ENCODE results near the gene EHMT1.

EHMT1 gene

GRCh38 chr9:137648396-137648795 is 29.6 kb downstream of the EHMT1 start:
- DNase-seq, result no peak

GRCh38 chr9:137649553-137649952 is 30.7 kb downstream of the EHMT1 start:
- DNase-seq, result no peak

- no peak for DNase-seq
These were observed 31.5 kb downstream of the EHMT1 start for GRCh38 chr9:137650259-137650658.

DNA sequence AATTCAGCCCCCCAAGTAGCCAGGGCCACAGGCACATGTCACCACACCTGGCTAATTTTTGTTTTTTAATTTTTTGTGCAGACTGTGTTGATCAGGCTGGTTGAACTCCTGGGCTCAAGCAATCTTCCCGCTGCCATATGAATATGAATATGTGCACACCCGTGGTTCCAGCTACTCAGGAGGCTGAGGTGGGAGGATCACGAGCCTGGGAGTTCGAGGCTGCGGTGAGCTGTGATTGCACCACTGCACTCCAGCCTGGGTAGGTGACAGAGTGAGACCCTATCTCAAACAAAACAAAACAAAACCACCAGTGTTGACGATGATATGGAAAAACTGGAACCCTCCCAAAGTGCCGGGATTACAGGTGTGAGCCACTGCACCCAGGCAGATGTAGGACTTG is 32.0 kb downstream of the EHMT1 start:
- no peak for DNase-seq

DNA sequence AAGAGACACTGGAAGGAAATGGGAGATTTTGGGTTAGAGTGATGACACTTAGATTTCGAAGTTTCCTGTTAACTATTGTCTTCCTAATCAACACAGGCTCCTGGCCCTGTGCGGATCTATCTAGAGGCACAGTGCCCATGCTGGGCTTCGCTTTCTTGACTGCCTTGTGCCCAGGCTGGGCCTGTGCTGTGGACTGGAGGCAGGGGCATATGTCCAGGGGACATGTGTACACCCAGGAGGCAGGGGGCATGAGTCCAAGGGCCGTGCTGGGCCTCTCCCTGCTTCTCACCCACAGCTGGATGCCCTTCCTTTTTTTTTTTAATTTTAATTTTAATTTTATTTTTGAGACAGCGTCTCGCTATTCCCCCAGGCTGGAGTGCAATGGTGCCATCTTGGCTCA is 37.6 kb downstream of the EHMT1 start:
- no peak for DNase-seq

GRCh38 chr9:137657606-137658005 is 38.8 kb downstream of the EHMT1 start:
- DNase-seq, result no peak

GRCh38 chr9:137658781-137659180 is 40.0 kb downstream of the EHMT1 start:
- DNase-seq, result no peak

GRCh38 chr9:137660144-137660543 is 41.3 kb downstream of the EHMT1 start:
- DNase-seq, result no peak

DNA sequence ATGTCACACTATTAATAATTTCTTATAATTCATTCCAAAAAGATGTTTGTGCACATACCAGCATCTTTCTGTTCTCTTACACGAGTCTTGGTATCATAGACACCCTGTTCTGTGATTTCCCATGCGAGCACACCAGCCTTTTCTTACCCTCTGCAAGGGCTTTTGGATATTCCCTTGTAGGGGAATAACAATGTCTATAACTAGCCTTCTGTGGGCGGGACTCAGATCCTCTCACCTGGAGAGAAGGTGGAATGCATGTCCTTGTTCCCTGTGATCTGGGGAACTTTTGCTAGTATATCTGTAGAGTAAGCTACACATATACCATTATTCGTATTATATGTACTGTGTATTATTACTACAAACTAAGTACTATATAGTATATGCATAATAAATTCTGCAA is 44.8 kb downstream of the EHMT1 start:
- DNase-seq, result no peak

DNA sequence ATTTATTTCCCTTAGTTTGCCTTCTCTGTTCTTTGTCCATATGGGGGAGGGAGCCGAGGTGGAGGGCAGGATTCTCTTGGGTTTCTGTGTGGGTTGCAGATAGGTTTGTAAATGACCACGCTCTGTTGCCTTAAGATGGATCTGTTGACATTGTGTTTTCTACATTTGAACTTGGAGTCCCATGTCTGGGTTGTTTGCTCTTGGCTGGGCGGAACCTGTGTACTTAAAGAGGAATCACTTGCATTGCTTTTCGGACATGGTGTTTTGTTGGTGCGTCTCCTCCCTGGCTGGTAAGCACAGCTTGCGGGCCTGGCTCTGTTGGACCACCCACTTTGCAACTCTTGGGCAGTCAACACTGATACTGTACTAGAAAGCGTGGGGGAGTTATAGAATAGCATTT is 45.9 kb downstream of the EHMT1 start:
- no peak for DNase-seq

DNA sequence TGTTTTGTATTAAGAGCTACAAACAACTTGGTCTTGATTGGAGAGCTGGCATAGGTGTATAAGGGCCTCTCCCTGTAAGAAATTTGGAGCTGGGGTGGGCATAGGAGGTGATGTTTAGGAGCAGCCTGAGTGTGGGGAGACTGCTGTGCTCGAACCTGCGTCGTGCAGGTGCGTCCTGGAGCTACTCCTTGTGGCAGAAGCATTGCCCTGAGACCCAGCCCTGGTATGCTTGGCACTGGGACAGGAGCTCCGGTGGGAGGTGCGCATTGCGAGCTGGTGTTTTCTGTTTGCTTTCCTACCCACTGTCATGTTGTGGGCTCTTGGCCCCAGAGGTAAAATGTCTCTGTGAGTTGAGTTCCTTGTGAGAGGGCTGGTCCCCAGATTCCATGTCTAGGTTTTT is 46.4 kb downstream of the EHMT1 start:
- DNase-seq, result no peak

GRCh38 chr9:137665697-137666512 is 47.1 kb downstream of the EHMT1 start:
- no peak for DNase-seq

DNA sequence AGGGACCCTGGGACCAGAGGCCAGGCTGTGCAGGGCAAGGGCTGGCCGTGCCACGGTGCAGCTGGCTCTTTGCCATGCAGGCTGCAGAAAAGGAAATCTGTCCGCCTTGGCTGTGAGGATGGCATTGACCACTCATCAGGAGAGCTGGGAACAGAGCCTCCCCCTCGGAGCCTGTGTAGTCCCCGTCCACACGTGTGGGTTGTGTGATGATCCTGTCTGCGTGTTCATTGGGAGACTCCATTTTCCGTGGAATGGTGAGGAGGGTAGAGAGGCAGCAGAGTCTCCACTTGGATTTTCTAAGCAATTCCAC is 47.7 kb downstream of the EHMT1 start:
- DNase-seq, result no peak

GRCh38 chr9:137666955-137667670 is 48.3 kb downstream of the EHMT1 start:
- DNase-seq, result peak; percentile 73

GRCh38 chr9:137668203-137668602 is 49.4 kb downstream of the EHMT1 start:
- DNase-seq, result no peak

DNA sequence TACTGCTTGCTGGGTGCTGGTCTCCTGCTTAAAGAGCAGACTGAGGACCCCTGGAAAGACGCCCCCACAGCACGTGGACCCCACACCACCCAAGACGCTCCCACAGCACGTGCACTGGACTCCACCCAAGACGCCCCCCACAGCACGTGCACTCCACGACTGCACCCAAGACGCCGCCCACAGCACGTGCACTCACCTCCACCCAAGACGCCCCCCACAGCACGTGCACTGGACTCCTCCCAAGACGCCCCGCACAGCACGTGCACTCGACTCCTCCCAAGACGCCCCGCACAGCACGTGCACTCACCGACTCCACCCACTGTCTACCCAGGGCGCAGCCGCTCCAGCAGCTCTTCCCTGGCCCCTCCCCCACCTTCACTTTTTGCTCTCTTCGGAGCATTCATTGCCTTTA is 50.5 kb downstream of the EHMT1 start:
- no peak for DNase-seq

GRCh38 chr9:137670391-137671195 is 51.8 kb downstream of the EHMT1 start:
- no peak for DNase-seq

DNA sequence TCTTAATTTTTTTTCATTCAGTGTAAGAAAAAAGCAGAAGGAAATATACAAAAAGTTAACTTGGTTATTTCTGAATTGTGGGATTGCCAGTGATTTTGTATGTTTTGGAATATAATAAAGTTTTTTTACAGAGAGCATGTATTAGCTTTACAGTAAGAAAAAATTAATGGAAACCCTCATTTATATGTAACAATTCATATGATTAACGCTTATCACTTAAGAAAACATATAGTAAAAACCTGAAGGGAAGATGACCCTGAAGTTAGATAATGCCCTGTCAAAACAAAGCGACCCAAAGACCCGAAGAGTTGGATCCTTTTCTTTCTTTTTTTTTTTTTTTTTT is 52.4 kb downstream of the EHMT1 start:
- DNase-seq, result no peak

GRCh38 chr9:137671721-137672120 is 52.9 kb downstream of the EHMT1 start:
- DNase-seq, result no peak

DNA sequence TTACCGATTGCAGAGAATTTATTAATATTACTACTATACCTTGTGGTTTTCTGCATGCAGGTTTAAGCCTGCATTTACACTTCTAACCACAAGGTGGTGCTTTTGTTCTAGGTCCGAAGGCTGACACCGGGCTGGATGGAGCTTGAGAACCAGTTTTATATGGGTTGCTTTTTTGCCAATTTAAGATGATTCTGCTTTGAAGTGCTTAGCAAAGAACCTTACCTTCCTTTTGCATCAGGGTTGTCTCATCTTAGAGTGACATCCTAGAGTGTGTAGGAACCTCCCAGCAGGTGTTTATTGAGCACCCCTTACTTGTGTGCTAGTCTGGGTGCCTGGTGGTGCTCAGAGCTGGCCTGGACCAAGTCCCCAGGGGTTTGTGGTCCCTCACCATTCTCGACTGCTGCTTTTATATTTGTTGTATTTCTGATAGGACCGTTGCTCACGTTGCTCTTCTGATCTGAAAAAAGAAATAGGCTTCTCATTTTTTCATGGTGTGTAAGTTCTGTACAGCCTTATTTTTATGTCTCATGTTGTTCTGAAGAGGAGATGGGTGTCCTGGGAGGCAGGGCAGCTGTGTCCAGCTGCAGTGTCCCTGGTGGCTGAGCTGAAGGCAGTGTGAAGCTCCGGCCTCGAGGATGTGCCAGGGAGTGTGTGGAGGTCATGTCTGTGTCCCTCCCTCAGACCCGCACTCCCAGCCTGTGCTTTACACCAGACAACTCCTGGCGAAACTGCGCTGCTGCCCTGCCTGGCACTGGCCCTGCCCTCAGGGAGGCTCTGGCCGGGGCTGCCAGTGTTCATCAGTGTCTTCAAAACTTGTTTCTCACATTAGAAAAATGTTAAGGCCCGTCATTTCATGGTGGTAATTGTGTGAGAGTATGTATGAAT is 54.3 kb downstream of the EHMT1 start:
- DNase-seq, result peak; percentile 57

GRCh38 chr9:137673886-137674285 is 55.1 kb downstream of the EHMT1 start:
- DNase-seq, result no peak

DNA sequence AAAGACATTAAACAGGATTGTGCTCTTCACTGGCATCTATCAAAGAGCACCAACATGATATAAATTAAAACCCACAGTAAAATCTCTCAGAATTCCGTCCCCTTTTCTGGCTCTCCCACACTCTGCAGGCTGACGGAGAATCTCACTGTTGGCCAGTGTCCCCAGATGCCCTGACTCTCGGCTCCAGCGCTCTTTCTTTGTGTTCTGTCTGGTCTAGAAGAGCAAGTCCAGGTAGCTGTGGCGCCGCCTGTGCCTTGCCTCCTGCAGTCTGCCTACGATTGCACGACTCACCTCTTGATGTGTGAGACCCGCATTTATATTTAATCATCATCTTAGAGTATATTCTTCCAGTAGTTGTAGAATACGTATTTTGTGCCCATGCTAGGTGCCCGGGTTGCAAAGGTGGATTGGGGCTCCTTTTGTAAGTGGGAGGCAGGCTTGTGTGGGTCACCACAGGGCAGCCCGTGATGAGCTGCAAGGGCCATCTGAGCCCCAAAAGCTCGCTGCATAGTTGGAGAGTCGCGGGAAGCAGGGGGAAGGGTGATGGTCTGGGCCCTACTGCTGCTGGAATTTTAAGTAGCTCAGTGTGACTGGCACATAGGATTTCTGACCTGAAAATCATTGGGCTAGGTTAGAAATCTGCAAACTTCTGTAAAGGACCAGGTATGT is 55.6 kb downstream of the EHMT1 start:
- DNase-seq, result no peak
